ENCODE results near the gene FATE1.

FATE1 gene

DNA sequence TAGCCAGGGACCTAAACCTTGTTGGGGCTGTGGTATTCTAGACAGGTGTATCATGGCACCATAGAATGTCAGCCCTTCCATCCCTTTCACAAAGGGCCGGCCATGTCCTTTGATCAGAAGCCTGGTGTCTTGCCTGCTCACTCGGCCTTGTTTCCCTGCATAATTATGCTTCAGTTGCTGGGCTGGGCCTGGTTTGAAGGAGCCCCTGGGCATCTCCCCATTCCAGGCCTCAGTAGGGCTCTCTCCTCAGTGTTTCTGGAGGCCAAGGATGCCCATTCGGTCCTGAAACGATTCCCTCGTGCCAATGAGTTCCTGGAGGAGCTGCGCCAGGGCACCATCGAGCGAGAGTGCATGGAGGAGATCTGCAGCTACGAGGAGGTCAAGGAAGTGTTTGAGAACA is 16.1 kb upstream of the FATE1 start:
- no peak for DNase-seq (ENCODE audit: low read depth)
- TF ChIP-seq, protein P1, sequence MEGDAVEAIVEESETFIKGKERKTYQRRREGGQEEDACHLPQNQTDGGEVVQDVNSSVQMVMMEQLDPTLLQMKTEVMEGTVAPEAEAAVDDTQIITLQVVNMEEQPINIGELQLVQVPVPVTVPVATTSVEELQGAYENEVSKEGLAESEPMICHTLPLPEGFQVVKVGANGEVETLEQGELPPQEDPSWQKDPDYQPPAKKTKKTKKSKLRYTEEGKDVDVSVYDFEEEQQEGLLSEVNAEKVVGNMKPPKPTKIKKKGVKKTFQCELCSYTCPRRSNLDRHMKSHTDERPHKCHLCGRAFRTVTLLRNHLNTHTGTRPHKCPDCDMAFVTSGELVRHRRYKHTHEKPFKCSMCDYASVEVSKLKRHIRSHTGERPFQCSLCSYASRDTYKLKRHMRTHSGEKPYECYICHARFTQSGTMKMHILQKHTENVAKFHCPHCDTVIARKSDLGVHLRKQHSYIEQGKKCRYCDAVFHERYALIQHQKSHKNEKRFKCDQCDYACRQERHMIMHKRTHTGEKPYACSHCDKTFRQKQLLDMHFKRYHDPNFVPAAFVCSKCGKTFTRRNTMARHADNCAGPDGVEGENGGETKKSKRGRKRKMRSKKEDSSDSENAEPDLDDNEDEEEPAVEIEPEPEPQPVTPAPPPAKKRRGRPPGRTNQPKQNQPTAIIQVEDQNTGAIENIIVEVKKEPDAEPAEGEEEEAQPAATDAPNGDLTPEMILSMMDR (conservative IDR thresholded peaks at IDR 0.05; ENCODE audit: low read depth, low read length), result no peak
- no peak overlapping the region for H3K4me3 ChIP-seq (ENCODE audit: low read length)

- TF ChIP-seq, protein P1 (conservative IDR thresholded peaks at IDR 0.05; ENCODE audit: low read depth, low read length), result no peak
- DNase-seq (ENCODE audit: low read depth), result no peak
- no peak overlapping the region for H3K4me3 ChIP-seq (ENCODE audit: low read length)
Measured at GRCh38 chrX:151700581-151700980, 15.3 kb upstream of the FATE1 start.

DNA sequence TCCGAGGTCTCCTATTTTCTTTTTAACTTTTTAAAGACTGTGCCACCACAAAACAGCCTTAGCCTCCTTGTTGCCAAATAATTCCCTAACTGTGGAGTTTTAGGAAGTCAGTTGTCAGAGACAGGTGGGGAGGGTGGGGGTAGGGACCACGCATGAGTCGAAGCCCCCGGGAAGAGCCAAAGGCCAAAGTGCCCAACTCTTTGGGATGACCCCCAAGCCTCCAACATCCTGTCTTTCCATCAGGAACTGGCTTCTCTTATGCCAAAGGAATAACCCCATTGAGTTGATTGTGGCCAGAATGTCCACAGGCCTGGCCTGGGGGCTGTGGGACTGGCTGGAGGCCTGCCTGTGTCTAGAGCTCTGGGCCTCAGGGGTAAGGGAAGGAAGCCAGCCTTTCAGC is 14.8 kb upstream of the FATE1 start:
- H3K4me3 ChIP-seq (ENCODE audit: low read length), result no peak overlapping the region
- TF ChIP-seq, protein P1 (conservative IDR thresholded peaks at IDR 0.05; ENCODE audit: low read depth, low read length), result no peak
- no peak for DNase-seq (ENCODE audit: low read depth)

DNA sequence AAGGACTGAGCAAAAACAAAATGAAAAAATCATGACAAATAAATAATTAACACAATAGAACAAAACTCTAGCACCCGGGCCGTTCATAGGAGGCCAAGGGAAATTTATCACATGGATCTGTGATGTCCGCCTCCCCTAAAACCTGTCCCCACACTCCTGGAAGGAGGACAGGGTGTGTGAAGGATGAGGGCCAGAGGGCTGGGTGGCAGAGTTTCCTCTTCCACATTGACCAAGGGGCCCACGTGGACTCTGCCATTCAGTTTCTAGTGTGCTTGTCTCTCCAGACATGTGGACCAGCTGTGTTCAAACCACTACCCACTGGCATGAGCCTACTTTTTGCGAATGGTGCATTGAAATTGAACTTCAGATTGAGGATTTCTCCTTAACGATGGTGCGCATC is 14.3 kb upstream of the FATE1 start:
- TF ChIP-seq, protein P1 (conservative IDR thresholded peaks at IDR 0.05; ENCODE audit: low read depth, low read length), result no peak
- no peak overlapping the region for H3K4me3 ChIP-seq (ENCODE audit: low read length)
- DNase-seq (ENCODE audit: low read depth), result no peak

- TF ChIP-seq, protein P1 (conservative IDR thresholded peaks at IDR 0.05; ENCODE audit: low read depth, low read length), result no peak
- no peak for DNase-seq (ENCODE audit: low read depth)
- no peak overlapping the region for H3K4me3 ChIP-seq (ENCODE audit: low read length)
Measured at GRCh38 chrX:151702026-151702714, 13.7 kb upstream of the FATE1 start.

DNA sequence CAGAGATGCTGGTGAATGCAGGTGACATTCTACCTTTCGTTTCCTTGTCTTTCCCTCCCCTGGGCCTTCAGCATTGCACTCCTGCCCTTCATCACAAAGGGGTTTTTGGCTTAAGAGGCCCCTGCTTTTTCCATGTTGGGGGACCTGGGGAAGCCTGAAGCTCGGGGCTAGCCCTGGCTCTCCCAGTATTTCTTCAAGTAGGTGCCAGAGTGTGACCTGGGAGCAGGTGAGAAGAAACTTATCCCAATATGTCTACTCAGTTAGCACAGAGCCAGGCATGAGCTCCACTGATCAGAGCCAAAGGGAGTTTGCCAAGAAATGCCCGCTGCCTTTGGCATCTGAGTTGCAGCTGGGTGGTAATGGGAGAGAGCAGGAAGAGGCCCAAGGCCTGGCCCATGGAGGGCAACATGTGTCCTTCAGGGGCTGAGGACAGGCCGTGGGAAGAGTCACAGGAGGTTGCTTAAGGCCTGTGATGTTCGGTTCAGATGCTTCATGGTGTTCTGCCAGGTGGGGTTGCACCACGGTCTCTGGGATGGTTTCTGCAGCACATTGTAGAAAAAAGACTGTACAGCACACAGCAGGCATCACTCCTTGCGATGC is 13.0 kb upstream of the FATE1 start:
- TF ChIP-seq, protein P1 (conservative IDR thresholded peaks at IDR 0.05; ENCODE audit: low read depth, low read length), result no peak
- no peak for DNase-seq (ENCODE audit: low read depth)
- no peak overlapping the region for H3K4me3 ChIP-seq (ENCODE audit: low read length)

- no peak overlapping the region for H3K4me3 ChIP-seq (ENCODE audit: low read length)
- TF ChIP-seq, protein P1 (conservative IDR thresholded peaks at IDR 0.05; ENCODE audit: low read depth, low read length), result no peak
- no peak for DNase-seq (ENCODE audit: low read depth)
Measured at GRCh38 chrX:151703487-151703886, 12.3 kb upstream of the FATE1 start.
